Osteoblast (primary cell): Measurements from ENCODE around the gene GFPT2. TPM values are rescaled to one million over a fixed set of nuclear protein-coding genes. Genes with fewer than 3 reads are reported as not detected.

ENCODE experiments used
- DNase-seq: peaks from one replicate; pipeline ENCODE4 v3.0.0; 2011; ENCODE audit warnings: low spot score, mixed read lengths; ENCODE audit not compliant: insufficient read length; ENCODE audit errors: missing footprints
- H2AFZ ChIP-seq: 2 replicates; pipeline ENCODE4 v1.6.0; 2011; ENCODE audit warnings: mild to moderate bottlenecking, low read length
- H3K27ac ChIP-seq: 2 replicates; pipeline ENCODE4 v1.5.1; 2011; ENCODE audit warnings: mild to moderate bottlenecking, low read depth, low read length, moderate library complexity
- H3K27me3 ChIP-seq: 2 replicates; pipeline ENCODE4 v1.6.0; 2012; ENCODE audit warnings: mild to moderate bottlenecking, control low read depth, inconsistent platforms, low read length, moderate library complexity; ENCODE audit not compliant: insufficient read depth
- H3K36me3 ChIP-seq: 2 replicates; pipeline ENCODE4 v1.5.1; 2011; ENCODE audit warnings: mild to moderate bottlenecking, low read length, control low read depth, moderate library complexity; ENCODE audit not compliant: insufficient read depth
- H3K4me1 ChIP-seq: 2 replicates; pipeline ENCODE4 v1.5.1; 2011; ENCODE audit warnings: mild to moderate bottlenecking, low read length, control low read depth, moderate library complexity; ENCODE audit not compliant: insufficient read depth
- H3K4me2 ChIP-seq: 2 replicates; pipeline ENCODE4 v1.6.0; 2011; ENCODE audit warnings: mild to moderate bottlenecking, low read length; ENCODE audit not compliant: insufficient read depth
- H3K4me3 ChIP-seq: fragments of 200-600 bp; sonication (generic); 3 replicates; pipeline ENCODE4 v1.5.1; 2012; ENCODE audit warnings: mild to moderate bottlenecking, low read length, inconsistent platforms; ENCODE audit not compliant: insufficient read depth
- H3K79me2 ChIP-seq: 2 replicates; pipeline ENCODE4 v1.6.0; 2012; ENCODE audit warnings: mild to moderate bottlenecking, low read length, control low read depth, inconsistent platforms; ENCODE audit not compliant: insufficient read depth
- H3K9me3 ChIP-seq: 2 replicates; pipeline ENCODE4 v1.5.1; 2011; ENCODE audit warnings: low read depth, low read length, control low read depth
- H4K20me1 ChIP-seq: 2 replicates; pipeline ENCODE4 v1.6.0; 2012; ENCODE audit warnings: mild to moderate bottlenecking, low read length, control low read depth; ENCODE audit not compliant: insufficient read depth
- CTCF ChIP-seq: IDR thresholded peaks from 2 replicates; pipeline ENCODE4 v1.5.1; 2011; ENCODE audit warnings: mild to moderate bottlenecking, low read depth, low read length, moderate library complexity; ENCODE audit errors: extremely low read depth
- total RNA-seq: library from RNA; depleted of rRNA; stranded (reverse); fragments of >200 nt; gene quantifications from 2 replicates; pipeline ENCODE4 v1.2.3, GENCODE V29; 2012

The GFPT2 gene
- total RNA-seq, 1 donor = 30.4 TPM

GRCh38 chr5:180391276-180391675 is 38.1 kb upstream of the GFPT2 start:
- H4K20me1 ChIP-seq = no peaks in the 10 kb centered on the region
- no peaks in the 10 kb centered on the region for H3K36me3 ChIP-seq
- H3K27ac ChIP-seq = no peak overlapping the region
- no peaks in the 10 kb centered on the region for H3K4me1 ChIP-seq
- TF ChIP-seq CTCF = no peak
- DNase-seq = peak; percentile 31
- H3K9me3 ChIP-seq = no peaks in the 10 kb centered on the region
- no peaks in the 10 kb centered on the region for H3K27me3 ChIP-seq
- no peak overlapping the region for H3K4me2 ChIP-seq
- no peak overlapping the region for H2AFZ ChIP-seq
- H3K4me3 ChIP-seq = no peak overlapping the region
- H3K79me2 ChIP-seq = no peaks in the 10 kb centered on the region

DNA sequence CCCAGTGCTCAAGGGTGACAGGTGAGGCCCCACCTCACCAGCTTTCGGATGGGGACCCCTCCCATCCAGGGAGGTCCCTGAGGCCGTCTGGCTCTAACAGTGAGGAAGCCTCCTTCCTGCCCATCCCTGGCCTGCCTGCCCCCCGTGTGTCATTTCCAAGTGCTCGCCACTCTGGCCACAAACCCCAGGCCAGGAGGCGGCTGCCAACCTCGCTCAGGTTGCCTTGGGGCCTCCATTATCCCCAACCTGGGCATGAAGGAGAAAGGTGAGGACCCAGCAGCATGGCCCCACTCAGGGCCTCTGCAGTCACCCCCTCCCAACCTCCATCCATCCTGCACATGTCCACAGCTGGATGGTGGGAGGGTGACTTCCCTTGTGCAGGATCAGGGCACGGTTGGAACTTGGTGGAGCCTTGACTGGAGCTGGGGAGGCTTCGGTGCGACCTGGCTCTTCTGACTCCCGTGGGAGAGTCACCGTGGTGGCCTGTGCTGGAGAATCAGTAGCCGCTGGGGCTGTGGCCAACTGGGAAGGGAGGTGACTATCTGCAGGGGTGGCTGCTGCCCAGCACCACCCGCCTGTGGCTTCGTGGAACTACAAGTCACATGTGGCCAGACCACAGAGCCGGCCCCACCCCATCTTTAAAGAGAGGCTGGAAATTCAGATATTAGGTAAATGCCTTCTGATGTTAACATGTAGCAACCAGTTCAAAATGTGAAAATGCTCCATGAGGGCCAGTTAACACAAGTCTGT is 37.5 kb upstream of the GFPT2 start:
- no peaks in the 10 kb centered on the region for H3K27me3 ChIP-seq
- no peak overlapping the region for H3K4me2 ChIP-seq
- no peaks in the 10 kb centered on the region for H3K79me2 ChIP-seq
- H3K4me3 ChIP-seq = no peak overlapping the region
- no peaks in the 10 kb centered on the region for H3K36me3 ChIP-seq
- H3K4me1 ChIP-seq = no peaks in the 10 kb centered on the region
- H3K9me3 ChIP-seq = no peaks in the 10 kb centered on the region
- no peak overlapping the region for H2AFZ ChIP-seq
- H4K20me1 ChIP-seq = no peaks in the 10 kb centered on the region
- no peak overlapping the region for H3K27ac ChIP-seq
- DNase-seq = peak; percentile 59
- no peak for TF ChIP-seq CTCF

- no peak for TF ChIP-seq CTCF
- no peaks in the 10 kb centered on the region for H3K79me2 ChIP-seq
- no peaks in the 10 kb centered on the region for H3K9me3 ChIP-seq
- no peak overlapping the region for H3K4me2 ChIP-seq
- H3K27ac ChIP-seq = no peak overlapping the region
- H2AFZ ChIP-seq = no peak overlapping the region
- DNase-seq = peak; percentile 79
- no peaks in the 10 kb centered on the region for H3K4me1 ChIP-seq
- H3K36me3 ChIP-seq = no peaks in the 10 kb centered on the region
- no peaks in the 10 kb centered on the region for H4K20me1 ChIP-seq
- no peak overlapping the region for H3K4me3 ChIP-seq
- H3K27me3 ChIP-seq = no peaks in the 10 kb centered on the region
Observed at GRCh38 chr5:180389252-180390101, 36.3 kb upstream of the GFPT2 start.

DNA sequence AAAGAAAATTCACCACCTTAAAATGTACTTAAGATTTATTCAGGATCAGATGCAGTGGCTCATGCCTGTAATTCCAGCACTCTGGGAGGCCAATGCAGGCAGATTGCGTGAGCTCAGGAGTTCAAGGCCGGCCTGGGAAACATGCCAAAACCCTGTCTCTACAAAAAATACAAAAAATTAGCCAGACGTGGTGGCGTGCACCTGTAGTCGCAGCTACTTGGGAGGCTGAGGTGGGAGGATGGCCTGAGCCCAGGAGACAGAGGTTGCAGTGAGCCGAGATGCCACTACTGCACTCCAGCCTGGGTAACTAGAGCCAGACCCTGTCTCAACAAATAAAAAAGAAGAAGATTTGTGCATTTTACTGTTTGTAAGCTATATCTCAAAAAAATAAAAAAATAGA is 34.7 kb upstream of the GFPT2 start:
- Histone ChIP-seq H3K4me3 (no peak overlapping the region), H3K27ac (no peak overlapping the region), H2AFZ (no peak overlapping the region), H3K79me2 (no peaks in the 10 kb centered on the region), H3K4me1 (no peaks in the 10 kb centered on the region), H4K20me1 (no peaks in the 10 kb centered on the region), H3K9me3 (no peaks in the 10 kb centered on the region), H3K4me2 (no peak overlapping the region), H3K36me3 (no peaks in the 10 kb centered on the region), H3K27me3 (no peaks in the 10 kb centered on the region)
- no peak for TF ChIP-seq CTCF
- DNase-seq = peak; percentile 11
